AG08395 (cell line): ENCODE results near the gene PTPRD.

ENCODE experiments used
- DNase-seq: peaks from one replicate; pipeline ENCODE4 v3.0.0; 2012; ENCODE audit warnings: mixed read lengths, low spot score

The PTPRD gene

DNA sequence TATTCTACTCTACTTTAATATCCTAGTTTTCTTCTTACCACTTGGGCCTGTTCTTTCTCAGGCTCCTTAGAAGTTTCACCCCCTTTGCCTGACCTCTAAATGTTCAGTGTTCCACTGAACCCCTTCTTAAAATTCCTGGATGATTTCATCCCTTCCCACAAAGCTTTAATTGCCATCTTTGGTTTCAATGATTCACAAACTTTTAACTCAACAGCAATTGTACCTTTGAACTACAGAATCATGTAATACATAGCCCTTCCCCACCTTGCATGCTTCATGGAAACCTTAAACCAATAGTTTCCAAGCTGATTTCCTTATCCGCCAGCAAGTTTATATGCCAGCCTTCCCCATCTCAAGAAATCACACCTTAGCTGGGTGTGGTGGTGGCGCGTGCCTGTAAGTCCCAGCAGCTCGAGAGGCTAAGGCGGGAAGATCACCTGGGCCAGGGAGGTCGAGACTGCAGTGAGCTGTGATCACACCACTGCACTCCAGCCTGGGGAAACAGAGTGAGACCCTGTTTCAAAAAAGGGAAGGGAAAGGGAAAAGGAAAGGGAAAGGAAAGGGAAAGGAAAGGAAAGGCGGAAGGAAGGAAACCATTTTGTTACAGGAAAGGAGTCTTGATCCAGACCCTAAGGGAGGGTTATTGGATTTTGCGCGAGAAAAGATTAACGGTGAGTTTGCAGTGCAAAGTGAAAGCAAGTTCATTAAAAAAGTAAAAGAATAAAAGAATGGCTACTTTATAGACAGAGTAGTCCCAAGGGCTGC is 1789.5 kb downstream of the PTPRD start:
- no peak for DNase-seq

DNA sequence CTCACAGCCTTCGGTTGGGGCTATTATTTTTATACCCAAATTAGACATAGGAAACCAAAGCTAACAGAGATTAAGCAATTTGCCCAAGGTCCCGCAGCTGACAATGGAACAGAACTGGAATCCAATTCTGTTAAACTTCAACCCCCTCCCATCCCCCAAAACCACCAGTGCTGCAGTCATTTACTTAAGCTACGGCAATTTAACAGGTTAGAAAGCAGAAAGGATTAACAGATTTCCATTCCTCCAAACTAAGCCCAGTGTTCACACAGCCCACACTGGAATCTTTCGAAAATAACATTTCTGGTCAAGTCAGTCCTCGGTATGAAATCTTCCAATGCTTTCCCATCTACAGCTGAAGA is 1790.2 kb downstream of the PTPRD start:
- DNase-seq, result no peak

DNA sequence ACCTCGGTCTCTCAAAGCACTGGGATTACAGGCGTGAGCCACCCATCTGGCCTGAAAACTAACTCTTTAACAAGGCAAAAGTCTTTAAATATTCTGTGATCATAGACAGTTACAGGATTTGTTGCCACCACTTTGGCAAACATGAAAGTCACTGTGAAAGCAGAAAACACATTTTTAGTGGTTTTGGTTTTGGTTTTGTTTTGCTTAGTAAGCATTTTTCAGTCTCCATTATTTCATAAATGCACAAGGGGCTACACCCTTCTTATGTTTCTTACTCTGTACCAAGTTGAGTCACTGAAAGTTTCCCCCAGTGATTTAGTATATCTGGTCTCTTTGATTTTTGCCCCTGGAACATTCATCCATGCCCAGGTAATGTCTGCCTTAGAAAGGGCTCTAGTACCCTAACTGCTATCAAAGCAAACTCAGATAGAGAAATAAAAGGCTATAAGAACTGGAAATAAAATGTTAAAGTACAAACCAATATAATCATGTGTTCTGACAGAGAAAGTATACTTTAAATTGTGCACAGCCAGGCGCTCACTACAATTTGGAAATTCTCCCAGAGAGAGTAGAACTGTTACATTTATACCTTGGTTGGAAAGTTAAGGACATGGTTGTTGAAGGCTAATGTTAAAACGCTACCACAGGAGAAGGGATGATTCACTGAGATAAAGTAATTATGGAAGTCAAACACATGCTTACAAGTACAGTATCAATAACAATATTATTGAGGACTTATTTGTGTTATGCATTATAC is 1790.7 kb downstream of the PTPRD start:
- DNase-seq, result no peak

DNA sequence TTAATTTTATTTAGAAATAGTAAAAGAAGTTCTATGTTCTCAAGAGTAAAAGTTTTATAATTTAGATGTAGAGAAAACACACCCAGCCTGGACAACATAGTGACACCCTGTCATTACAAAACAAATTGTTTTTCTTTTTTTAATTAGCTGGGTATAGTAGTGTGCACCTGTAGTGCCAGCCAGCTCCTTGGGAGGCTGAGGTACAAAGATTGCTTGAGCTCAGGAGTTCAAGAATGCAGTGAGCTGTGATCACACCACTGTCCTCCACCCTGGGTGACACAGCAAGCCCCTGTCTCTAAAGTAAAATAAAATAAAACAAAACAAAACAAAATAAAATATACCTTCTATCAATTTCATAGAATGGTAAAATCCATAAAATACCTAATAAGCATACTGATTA is 1795.5 kb downstream of the PTPRD start:
- no peak for DNase-seq

DNA sequence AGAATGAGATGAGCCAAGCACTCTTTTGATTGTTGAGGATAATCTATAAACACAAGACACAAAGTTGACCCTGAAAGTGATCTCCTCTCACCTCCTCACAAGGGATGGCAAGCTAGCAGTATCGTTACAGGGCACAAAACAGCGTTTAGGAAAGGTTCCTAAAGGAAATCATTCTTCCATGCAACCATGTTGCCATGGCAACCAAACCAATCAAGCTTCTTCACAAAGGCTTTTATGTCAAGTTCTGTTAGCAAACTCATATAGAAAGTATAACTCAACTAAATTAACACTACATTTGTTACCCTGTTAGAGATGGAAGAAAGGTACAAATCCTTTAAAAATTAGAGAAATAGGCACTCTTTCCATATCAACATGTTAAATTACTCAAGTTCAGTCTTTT is 1796.4 kb downstream of the PTPRD start:
- no peak for DNase-seq

DNA sequence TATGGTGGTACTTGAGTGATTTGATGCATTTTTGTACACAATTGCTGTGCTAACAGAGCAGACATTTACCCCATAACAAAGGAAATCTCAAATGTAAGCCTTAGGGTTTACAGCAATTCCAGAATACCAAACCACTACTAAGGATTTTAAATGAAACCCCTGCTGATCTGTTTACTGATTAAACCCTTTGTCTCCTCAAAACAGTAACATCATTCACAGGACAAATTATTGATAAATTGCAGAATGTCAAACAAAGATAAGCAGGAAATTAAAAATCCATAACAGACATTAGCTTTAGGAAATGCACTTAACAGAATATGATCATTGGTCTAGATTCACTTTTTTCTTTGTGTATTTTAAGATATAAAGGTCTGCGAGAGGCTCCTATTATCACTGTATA is 1796.9 kb downstream of the PTPRD start:
- no peak for DNase-seq

DNA sequence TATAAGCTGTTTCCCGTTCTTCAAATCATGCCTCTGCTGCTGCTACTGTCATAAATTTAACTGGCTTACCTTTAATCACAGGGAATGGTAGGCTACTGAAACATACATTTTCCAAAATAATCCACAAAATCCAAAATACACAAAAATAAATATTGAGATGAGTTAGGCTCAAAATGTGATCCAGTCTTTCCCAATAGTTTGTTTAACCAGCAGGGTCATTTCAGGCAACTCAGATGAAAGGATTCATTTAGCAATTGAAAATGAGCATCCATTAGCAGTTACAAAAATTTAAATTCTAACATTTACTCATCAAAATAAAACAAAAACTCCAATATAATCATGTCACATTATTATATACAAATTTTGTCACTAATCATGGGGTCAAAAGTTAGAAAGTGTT is 1797.6 kb downstream of the PTPRD start:
- no peak for DNase-seq

DNA sequence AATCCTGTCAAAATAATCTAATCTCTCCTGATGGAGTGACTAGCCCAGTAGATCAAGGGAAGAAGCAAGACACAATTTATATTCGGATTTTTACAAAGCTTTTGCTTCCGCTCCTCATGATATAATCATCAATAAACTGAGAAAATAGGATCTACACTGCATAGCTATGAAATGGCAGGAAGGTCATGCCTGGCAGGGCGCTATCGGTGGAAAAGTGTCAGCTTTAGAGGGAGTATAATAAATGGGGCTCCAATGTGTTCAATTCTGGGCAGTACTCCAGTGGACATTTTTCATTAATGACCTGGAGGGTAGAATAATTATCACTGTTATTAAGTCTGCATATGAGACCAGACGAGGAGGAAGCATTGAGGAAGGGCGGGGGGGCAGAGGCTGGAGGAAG is 1799.9 kb downstream of the PTPRD start:
- DNase-seq, result no peak

DNA sequence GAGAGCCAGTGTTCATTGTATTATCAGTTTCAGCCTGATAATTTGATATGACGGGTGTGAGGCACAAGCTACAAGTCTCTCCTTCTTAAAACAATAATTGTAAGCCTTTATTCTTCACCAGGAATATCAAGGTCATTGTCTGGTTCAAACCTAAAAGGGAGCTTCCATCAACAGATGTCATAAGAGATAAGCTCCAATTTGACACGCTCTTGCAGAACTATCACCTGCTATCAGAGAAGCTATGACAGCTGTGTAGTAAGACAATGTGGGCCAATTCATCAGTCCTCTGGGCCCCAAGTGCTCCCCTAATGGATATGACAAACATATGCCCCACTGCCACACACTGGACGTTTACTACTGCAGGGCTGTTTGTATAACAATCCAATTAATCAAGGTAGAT is 1803.1 kb downstream of the PTPRD start:
- DNase-seq, result no peak

DNA sequence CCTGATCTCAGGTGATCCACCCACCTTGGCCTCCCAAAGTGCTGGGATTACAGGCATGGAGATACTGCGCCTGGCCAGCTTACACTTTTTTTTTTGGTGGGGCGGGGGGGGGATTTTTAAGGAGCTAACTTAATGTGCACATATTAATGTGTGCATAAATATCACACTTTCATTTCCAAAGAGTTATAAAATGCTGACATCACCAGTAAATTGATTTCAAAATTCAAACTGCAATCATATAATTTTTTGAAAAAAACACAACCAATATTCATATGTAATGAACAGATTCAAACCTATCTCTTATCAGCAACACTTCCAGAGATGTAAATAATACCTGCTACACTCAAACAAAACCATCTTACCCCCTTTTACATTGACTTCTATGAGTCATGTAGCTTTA is 1806.7 kb downstream of the PTPRD start:
- no peak for DNase-seq

DNA sequence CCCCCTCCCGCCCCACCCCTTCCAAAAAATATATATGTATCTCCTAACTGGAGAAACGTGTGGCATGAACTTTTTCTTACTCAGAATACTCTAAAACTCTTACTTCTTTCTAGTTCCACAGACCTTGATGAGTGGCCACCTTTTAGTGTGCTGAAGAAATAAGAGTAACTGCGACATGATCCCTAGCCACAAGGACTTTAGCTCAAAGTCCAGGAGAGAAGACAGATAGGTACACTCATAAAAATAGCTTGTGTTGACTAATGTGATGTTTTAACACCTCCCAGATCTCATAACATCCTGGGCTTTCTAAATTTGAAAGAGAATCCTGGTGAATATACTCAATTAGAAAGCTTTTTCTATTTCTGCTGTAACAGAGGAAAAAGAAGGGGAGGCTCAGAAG is 1808.2 kb downstream of the PTPRD start:
- no peak for DNase-seq

DNA sequence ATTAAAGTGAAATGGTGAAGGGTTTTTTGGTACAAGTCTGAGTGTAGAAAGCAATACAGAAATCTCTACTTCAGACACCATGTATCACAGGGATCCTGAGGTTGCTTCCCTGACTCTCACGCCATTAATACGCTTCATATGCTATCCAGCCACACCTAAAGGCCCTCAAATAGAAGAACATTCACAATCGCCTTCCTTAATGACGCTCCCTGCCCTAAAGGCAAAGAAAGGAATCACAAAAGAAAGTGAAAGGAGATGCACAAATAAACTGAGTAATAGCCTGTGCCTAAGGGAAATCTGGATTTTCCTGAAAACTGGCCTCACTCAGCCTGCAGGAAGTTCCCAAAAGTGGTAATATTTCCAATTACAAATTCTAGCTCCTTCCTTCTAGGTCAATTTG is 1810.6 kb downstream of the PTPRD start:
- no peak for DNase-seq

DNA sequence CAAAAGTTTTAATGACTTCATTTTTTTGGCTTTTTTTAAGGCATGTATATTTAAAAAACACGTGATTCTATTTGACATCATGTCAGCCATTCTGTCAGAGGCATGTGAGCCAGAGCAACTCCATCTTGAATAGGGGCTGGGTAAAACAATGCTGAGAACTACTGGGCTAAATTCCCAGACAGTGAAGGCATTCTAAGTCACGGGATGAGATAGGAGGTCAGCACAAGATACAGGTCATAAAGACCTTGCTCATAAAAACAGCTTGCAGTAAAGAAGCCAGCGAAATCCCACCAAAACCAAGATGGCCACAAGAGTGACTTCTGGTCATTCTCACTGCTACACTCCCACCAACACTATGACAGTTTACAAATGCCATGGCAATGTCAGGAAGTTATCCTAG is 1812.6 kb downstream of the PTPRD start:
- DNase-seq, result no peak

DNA sequence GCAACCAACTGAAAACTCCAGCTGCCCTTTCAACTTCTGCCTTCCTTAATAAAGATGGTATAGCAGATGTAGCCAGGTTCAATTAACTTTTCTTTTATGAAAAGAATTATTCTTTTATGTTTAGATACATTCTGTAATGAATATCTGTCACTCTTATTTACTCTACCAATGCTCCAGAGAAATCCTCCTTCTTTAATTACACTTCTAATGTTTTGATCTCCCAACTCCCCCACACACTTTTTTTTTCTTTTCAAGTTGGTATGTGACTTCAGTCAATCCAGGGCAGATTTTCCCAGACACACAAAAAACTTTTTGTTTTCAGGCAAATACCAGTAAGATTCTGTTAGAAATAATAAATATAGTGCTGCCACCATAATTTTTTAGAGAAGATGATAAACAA is 1813.2 kb downstream of the PTPRD start:
- DNase-seq, result no peak

DNA sequence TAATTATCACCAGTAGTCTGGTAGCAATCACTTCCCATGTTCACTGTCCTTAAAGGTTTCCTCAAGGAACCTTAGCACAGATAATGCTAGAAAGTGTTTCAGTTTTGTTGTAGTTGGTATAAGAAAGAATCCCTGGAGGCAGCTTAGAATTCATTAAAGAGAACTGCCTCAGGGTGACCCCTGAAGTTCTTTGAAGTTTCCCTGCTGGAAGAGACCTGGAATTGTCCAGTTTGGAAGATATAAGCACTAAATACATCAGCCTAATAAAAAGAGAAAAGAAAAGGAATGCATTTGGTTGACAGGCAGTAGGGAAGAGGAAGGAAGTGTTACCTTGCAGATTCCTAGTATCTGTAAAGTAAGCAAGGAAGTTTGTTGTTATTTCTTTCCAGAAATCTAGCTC is 1813.6 kb downstream of the PTPRD start:
- no peak for DNase-seq

DNA sequence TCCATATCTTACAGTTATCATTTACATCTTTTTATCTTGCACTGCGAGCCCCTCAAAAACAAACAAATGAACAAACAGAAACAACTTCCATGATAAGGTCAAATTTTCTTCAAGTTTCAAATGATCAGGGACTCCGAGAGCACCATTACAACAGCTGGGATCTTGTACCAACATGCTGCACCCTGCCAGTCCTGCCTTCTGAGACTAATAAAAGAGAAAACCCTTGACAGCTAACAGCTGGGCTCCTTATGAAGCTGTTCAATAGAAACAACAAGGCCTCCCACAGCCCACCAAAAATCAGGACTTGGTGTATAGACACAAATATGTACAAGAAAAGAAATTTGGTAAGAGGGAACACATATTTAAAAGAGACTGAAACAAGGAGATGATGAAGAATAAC is 1828.0 kb downstream of the PTPRD start:
- no peak for DNase-seq

DNA sequence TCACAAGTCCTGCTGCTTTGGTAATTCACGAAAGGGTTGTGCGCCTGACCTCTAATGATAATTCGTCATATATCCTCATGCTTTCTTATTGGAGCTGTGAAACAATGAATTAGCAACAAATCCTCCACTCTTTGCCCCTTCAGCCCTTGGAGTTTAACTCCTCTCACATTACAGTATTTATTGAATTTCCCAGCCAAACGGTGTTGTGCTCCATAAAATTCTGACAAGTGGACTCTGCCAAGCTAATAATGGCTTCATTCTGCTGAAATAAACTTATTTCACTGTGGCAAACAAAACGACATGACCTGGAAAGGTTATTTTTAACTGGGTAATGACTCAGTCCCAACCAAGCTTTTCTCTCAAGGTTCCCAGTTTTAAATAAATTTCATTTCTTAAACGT is 1828.9 kb downstream of the PTPRD start:
- DNase-seq, result no peak

DNA sequence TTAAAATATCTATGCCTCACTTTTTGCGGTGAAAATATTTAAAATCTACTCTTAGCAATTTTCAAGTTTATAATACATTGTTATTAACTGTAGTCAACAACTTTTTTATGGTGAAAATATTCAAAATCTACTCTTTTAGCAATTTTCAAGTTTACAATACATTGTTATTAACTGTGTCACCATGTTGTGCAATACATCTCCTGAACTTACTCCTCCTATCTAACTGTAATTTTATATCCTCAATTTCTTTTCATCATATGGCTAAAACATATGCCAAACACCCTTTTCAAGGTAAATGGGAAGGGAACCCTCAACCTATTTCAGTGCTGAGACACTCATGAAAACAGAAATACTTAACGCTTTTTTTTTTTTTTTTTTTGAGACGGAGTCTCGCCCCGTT is 1830.6 kb downstream of the PTPRD start:
- DNase-seq, result no peak

DNA sequence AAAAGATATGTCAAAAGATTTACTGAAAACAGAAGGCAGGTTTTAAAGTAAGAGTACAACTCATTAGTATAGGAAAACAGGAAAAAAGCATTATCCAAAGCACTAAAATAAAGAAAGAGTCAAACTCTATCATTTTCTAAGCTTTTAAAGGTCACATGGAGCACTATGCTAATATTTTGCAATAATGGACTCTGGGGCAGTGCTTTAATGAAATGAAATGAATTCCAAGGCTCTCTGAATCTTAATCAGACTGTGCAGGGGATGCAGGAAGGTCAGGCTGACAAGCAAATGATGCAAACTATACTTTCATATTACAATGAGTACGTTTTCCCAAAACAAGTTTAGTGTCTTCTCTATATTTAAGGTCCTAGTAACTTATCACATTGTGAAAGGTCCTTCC is 1831.3 kb downstream of the PTPRD start:
- no peak for DNase-seq

DNA sequence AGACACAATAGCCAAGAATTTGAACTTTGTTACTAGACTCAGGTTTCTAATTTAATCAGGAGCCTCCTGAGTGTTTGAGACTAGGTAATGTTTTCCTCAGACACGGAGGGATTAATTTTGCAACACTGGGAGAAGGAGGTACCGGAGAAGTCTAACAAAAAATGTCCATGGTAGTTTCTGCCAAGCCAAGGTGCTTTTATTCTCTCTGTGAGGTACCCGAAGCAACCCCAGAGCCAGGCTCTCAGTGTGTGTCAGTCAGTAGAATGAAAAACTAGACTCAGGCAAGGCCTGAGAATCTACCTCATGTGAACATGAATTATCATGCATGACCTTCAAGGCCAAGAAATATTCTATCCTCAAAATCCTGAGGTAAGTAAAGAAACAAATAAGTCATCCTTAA is 1832.4 kb downstream of the PTPRD start:
- DNase-seq, result no peak

DNA sequence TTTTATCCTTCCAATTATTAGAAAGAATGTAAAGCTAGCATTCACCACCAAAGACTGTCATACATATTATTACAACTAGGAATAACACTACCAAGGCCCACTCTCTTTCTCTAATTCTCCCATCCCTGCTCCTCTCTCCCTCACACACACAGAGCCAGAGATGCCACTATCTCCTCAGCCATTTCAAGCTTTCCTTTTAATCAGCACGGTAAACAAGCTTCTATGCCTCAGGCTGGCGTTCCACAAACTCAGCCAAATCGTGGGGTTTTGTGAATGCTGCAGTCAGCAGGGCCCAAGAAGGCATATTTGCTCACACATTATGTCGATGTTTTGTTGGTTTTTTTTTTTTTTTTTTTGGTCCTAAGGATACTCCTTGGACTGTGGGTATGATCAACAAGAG is 1833.3 kb downstream of the PTPRD start:
- DNase-seq, result no peak

DNA sequence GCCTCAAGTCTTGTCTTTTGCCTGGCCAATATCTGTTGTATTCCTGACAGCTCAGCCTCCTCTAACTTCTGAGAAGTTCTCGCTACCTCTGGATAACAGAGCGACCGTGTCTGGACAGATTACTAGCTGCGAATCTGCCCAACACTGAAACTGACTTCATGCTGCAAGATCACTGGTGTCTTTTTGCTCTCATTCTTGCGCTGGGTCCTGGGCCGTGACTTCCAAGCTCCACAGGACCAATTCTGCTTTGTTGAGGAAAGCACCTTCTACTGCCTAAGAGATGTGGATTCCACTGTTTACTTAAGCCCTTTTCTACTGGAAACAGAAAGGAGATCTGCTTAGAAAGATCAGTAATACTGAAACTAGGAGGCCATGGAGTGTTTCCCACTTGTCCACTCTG is 1834.4 kb downstream of the PTPRD start:
- no peak for DNase-seq

DNA sequence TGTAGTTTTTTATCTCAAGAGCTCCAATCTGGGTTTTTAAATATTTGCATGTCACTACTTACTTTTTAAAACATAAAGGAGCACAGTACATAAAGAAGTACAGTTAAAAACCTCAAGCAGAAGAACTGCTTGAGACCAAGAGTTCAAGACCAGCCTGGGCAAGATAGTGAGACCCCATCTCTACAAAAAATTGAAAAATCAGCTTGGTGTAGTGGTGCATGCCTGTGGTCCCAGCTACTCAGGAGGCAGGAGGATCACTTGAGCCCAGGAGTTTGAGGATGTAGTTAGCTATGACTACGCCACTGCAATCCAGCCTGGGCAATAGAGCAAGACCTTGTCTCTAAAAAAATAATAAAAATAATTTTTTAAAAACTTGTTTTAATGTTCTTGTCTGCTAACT is 1840.5 kb downstream of the PTPRD start:
- no peak for DNase-seq

DNA sequence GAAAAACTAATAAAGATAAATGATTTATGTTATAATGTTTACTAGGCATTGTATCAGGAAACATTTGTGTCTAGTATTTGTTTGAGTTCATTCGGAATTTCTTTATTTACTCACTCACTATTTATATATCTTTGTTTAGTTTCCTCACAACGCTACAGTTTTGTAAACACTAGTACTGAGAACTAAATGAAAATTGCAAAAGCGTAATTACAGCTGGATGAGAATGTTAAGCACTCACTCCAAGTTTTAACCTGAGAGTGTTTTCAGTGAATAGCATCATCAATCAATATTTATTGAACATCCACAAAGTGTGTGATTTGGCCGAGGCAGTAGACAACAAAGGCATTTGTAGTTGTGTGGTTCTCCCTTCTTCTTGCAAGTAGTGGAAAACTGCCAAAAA is 1843.6 kb downstream of the PTPRD start:
- no peak for DNase-seq
